LNCAP (cell line): ENCODE results near the gene PAPPA.

ENCODE experiments used
- TF ChIP-seq, protein P1 (sequence below): fragments of 450-650 bp; IDR thresholded peaks from 2 replicates; pipeline ENCODE4 v1.5.1; 2017; ENCODE audit warnings: mild to moderate bottlenecking

The PAPPA gene

DNA sequence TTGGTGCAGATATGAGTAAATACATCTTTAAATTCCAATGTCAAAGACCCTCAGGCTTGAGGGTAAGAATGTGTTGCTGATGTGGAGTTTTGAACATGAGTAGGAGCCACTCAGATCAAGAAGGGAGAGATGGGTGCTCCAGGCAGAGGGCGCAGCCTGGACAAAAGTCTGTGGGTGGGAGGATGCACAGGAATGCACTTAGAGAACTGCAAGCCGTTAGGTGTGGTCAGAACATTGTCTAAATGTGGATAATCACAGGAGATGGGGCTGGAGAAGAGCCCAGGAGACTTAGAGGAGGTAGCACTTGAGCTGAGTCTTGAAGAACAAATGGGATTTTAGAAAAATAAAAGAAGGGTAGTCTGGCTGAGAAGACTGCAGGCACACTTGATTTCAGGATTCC, 255.5 kb downstream of the PAPPA start:
- TF ChIP-seq, protein P1, sequence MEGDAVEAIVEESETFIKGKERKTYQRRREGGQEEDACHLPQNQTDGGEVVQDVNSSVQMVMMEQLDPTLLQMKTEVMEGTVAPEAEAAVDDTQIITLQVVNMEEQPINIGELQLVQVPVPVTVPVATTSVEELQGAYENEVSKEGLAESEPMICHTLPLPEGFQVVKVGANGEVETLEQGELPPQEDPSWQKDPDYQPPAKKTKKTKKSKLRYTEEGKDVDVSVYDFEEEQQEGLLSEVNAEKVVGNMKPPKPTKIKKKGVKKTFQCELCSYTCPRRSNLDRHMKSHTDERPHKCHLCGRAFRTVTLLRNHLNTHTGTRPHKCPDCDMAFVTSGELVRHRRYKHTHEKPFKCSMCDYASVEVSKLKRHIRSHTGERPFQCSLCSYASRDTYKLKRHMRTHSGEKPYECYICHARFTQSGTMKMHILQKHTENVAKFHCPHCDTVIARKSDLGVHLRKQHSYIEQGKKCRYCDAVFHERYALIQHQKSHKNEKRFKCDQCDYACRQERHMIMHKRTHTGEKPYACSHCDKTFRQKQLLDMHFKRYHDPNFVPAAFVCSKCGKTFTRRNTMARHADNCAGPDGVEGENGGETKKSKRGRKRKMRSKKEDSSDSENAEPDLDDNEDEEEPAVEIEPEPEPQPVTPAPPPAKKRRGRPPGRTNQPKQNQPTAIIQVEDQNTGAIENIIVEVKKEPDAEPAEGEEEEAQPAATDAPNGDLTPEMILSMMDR, result no peak

GRCh38 chr9:116409638-116410037, 256.0 kb downstream of the PAPPA start:
- TF ChIP-seq, protein P1, result no peak

GRCh38 chr9:116411506-116411905, 257.9 kb downstream of the PAPPA start:
- TF ChIP-seq, protein P1, result no peak

GRCh38 chr9:116414374-116414773, 260.8 kb downstream of the PAPPA start:
- TF ChIP-seq, protein P1, result no peak

DNA sequence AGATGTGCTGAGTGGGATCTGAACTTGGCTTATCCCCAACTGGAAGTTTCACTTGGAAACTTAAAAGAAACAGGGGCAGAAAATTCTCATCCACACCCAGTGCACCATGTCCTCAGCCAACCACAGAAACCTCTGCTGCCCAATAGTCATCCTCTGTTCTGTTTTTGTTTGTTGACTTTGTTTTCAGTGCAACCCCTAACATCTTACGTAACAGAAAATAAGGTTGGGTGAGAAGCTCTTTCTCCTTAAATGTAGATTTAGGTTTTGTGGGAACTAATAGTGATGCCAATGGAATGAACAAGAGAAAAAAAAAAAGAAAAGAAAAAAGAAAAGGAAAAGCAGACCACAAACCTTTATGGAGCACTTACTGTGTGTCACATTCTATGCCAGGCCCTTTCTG, 262.8 kb downstream of the PAPPA start:
- TF ChIP-seq, protein P1, result no peak

DNA sequence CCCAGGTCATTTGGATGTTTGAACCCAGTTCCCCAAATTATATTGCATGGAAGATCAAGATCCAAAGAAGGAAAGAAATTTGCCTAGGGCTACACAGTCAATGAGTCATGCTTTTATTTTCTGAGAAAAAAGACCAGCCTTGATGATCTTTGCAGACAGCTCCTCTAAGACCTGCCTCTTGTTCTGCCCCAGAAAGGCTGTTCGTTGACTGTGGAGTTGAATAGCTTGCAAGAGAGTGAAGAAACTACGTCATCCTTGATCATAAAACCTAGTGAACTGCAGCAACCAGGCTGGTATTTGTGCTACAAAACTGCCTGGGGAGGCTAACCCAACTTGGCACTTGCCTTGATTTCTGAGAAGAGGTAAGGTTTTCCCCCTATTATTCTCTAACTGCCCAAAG, 263.9 kb downstream of the PAPPA start:
- TF ChIP-seq, protein P1, result no peak

DNA sequence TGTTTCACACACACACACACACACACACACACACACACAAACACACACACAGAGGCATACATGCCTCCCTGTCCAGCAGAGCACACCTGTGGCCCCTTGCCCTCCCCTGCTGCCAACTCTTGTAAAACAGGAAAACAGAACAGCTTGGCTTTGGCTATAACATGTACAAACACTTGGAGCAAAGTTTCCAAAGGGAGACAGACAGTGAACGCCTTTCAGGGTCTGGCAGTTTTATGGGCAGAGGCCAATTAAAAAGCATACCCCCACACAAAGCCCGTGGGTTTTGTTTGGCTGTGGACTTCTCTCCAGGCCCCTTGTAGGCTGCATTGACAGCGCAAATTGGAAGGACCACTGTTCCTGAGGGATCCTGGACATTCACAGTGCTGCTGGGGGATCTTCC, 265.6 kb downstream of the PAPPA start:
- TF ChIP-seq, protein P1, result no peak

- TF ChIP-seq, protein P1, result no peak
These were observed 267.5 kb downstream of the PAPPA start for GRCh38 chr9:116420993-116421538.
